Large intestine (tissue), 3 donors: ENCODE data around the gene INS. TPM values are rescaled to one million over a fixed set of nuclear protein-coding genes. Genes with fewer than 3 reads are reported as not detected.

Experiments
- DNase-seq, 2 donors: peaks; one replicate each; pipeline versions ENCODE4 v3.0.0 to v3.0.0-alpha.2; 2013
- H3K27ac ChIP-seq: one replicate; pipeline ENCODE4 v1.5.1; 2013; ENCODE audit warnings: low read length
- H3K27me3 ChIP-seq: 2 replicates; pipeline ENCODE4 v1.6.1; 2013; ENCODE audit warnings: low read length; ENCODE audit not compliant: control insufficient read depth, insufficient read depth
- H3K36me3 ChIP-seq: 2 replicates; pipeline ENCODE4 v1.6.1; 2013; ENCODE audit warnings: low read length; ENCODE audit not compliant: control insufficient read depth, insufficient read depth
- H3K4me1 ChIP-seq: one replicate; pipeline ENCODE4 v1.6.1; 2013; ENCODE audit warnings: low read length; ENCODE audit not compliant: control insufficient read depth, insufficient read depth
- H3K4me3 ChIP-seq: one replicate; pipeline ENCODE4 v1.5.1; 2013; ENCODE audit warnings: low read length
- H3K9me3 ChIP-seq: one replicate; pipeline ENCODE4 v1.6.1; 2013; ENCODE audit warnings: mild to moderate bottlenecking, low read depth, low read length, moderate library complexity; ENCODE audit not compliant: control insufficient read depth
- WGBS: methylation state at CpG from one replicate; pipeline ENCODE4 v1.1.5; 2013; ENCODE audit warnings: low lambda C conversion rate; ENCODE audit not compliant: insufficient coverage; 5-methylcytosine and 5-hydroxymethylcytosine counted together
- polyA plus RNA-seq: library from polyadenylated mRNA; unstranded; fragments of 120-200 nt; gene quantifications from one replicate; pipeline ENCODE4 v1.2.1, GENCODE V29; 2013

The INS gene
- polyA plus RNA-seq, 1 donor: 0.39 TPM

DNA sequence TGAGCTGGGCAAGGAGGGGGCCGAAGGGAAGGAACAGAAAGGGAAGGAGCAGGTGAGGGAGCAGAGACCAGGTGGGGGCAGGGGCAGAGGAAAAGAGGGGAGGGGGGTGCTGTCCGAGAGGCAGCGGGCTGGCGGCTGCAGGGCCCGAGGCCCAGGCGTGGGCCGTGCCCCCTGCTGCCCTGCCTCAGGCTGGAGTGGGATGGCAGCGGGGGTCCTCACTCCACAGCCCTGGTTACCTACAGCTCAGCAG, 24.1 kb downstream of the INS start:
- H3K9me3 ChIP-seq: peaks cover 7% of the 10 kb centered on the region
- peaks cover 17% of the 10 kb centered on the region for H3K4me1 ChIP-seq
- no peak overlapping the region for H3K27ac ChIP-seq
- H3K27me3 ChIP-seq: peaks cover 88% of the 10 kb centered on the region
- DNase-seq: no peak
- H3K36me3 ChIP-seq: peaks cover 6% of the 10 kb centered on the region
- no CpG with 5 or more reads among the region's 8 CpGs for WGBS
- peak overlapping the region; percentile 49 for H3K4me3 ChIP-seq

DNA sequence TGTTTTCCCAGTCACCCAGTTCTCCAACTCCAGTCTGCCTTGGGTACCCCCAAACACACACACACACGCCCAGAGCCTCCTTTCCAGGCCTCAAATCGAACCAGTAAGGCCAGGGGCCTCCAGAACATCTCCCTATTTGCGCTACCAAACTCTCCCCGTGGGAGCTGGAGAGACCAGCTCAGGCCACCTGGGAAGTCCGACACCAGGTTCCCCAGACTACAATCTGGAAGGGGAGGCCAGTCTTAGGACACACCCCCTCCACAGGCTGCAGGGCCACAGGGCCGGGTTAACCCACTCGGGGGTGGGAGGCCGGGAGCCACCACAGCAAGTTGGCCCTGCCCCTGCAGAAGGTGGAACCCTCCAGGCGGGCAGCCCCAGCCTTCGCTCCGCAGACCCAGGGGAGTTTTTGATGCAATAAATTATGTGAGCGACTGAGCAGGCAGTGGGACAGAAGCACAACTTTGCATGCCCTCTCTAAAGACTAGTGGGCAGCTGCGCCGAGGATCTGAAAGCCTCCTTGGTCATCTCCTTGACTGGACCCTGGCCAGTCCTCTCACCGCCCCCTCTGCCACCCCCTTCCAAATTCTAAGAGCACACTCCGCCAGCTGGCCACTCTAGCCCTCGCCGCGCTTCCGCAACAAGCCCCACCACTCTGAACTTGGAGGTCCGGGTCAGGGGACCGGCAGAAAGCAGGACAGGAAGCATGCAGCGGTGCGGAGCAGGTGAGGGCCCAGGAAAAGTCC, 24.6 kb downstream of the INS start:
- Histone ChIP-seq H3K27ac (no peak overlapping the region), H3K36me3 (peaks cover 6% of the 10 kb centered on the region), H3K9me3 (peaks cover 12% of the 10 kb centered on the region), H3K4me3 (peak overlapping the region; percentile 49), H3K27me3 (peaks cover 83% of the 10 kb centered on the region), H3K4me1 (peaks cover 17% of the 10 kb centered on the region)
- no peak for DNase-seq
- no CpG with 5 or more reads among the region's 24 CpGs for WGBS

DNA sequence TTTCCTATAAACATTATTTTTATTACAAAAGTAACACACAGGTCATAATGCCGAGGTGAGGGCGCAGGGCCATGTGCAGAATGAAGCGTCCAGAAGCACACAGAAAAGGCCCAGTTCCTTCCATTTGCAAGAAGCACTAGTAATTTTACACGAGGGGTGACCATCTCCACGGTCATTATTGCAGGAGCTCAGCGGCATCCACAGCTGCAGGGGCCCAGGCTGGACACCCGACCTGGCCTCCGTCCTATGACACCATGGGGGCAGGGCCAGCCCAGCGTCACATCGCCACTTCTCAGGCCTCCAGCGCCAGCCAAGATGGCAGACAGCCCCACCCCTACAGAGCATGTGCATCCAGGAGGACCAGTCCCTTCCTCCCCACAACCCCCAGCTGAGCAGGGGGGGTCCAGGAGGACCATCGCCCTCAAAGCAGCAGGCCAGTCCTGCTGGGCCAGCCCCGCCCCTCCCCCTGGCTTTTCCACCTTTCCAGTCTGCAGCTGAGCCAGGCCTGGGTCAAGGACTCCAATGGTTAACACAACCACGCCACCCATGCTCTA, 25.3 kb downstream of the INS start:
- DNase-seq: no peak
- Histone ChIP-seq H3K4me3 (peak overlapping the region; percentile 49), H3K9me3 (peaks cover 14% of the 10 kb centered on the region), H3K27me3 (peaks cover 76% of the 10 kb centered on the region), H3K36me3 (peaks cover 6% of the 10 kb centered on the region), H3K27ac (no peak overlapping the region), H3K4me1 (peaks cover 14% of the 10 kb centered on the region)
- WGBS: no CpG with 5 or more reads among the region's 14 CpGs

DNA sequence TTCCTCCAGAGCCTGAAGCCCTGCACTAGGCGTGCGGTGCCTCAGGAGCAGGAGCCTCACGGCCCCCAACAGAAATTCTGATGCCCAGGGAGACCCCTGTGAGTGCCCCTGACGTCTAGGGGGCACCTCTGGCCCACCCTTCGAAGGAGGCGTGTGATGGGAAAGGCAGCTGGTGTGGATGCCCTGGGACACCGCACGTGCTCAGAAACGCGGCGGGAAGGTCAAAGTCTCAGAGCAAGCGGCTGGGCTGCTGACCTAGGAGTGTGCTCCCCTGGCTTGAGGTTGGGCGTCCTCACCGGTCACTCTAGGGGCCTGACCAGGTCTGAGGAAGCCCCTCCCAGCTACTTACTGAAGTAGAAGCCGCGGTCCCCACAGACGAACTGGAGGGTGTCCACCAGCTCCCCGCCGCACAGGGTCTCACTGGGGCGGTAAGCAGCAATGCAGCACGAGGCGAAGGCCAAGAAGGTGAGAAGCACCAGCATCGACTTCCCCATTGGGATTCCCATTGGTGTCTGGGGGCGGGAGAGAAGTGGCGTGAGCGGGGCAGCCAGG, 25.9 kb downstream of the INS start:
- H3K36me3 ChIP-seq: peaks cover 6% of the 10 kb centered on the region
- peaks cover 14% of the 10 kb centered on the region for H3K9me3 ChIP-seq
- no peak for DNase-seq
- no peak overlapping the region for H3K4me3 ChIP-seq
- H3K27me3 ChIP-seq: peaks cover 71% of the 10 kb centered on the region
- no CpG with 5 or more reads among the region's 26 CpGs for WGBS
- no peak overlapping the region for H3K27ac ChIP-seq
- peaks cover 14% of the 10 kb centered on the region for H3K4me1 ChIP-seq

DNA sequence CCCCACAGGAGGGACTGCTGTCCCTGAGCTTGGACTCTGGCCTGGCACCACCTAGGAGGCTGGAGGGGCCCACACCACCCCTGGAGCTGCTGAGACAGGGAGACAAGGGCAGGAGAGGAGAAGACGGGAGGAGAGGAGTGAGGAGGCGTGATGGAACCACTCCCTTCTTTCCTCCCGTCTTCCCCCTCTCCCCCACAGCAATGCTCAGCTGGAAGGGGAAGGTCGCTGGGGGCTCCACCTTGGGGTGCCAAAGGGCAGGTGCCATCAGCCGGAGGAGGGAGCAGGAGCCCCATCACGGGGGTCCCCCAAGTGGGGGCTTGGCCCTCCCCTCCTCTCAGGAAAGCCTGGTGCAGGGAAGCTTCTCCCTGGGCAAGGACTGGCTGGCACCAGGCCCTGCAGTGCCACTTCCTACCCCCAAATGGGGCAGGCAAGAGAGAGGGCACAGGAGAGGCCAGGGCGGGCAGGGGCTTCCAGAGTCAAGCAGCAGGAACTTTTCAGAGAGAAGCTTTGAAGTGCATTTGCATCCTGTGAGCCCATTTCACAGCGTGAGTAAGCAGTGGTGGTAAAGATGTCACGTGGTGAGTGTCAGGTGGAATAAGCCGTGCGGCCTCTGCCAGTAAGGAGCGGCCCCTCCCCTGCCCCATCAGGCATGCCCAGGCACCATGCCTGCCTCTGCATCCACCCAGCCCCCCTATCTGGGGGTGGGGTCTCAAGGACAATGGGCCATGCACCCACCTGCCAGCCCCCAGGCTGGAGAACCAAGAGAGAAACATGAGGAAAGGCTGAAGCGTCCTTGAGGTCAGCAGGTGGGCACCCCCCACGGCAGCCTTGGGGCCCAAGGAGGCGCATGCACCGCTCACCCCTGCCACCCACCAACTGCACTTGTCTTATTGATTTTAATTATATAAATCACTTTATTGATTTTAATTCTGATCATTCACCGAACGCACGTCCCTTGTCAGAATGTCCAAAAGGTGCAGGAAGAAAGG, 26.7 kb downstream of the INS start:
- Histone ChIP-seq H3K4me3 (no peak overlapping the region), H3K27ac (no peak overlapping the region), H3K9me3 (peaks cover 14% of the 10 kb centered on the region), H3K4me1 (peaks cover 14% of the 10 kb centered on the region), H3K27me3 (peaks cover 65% of the 10 kb centered on the region), H3K36me3 (peaks cover 6% of the 10 kb centered on the region)
- DNase-seq: peak in 1 of 2 donors; percentile 43
- WGBS: no CpG with 5 or more reads among the region's 19 CpGs

DNA sequence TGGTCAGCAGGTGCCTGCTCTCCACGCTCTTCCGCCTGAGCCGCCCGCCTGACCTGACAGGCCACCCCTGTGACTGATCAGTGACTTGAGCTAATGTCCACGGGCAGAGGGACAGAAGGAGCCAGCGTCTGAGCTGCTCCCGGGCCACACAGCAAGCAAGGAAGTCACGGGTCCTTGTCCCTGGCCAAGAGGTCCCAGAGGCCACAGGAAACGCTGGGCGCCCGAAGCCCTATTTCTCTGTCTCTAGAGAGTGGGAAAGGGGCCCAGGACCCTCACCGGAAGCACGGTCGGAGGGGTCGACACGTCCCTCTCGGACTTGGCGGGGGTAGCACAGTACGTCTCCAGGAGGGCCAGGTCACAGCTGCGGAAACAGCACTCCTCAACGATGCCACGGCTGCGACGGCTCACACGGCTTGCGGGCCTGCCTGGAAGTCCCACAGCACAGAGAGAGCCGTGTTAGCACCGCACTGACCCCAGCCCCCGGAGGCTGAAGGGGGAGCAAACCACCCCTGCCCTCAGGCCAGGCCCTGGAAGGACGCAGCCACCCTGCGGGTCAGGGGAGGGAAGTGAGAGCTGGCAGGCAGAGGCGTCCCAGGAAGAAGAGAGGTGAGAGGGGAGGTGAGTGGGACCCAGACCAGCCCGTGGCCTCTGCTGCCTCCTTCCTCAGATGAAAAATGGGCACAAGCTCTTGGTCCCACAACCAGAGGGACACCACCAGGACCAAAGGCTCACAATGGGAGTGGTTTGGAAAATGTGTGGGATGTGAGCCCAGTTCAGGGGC, 27.6 kb downstream of the INS start:
- Histone ChIP-seq H3K36me3 (peaks cover 6% of the 10 kb centered on the region), H3K4me1 (peaks cover 14% of the 10 kb centered on the region), H3K9me3 (peaks cover 14% of the 10 kb centered on the region), H3K4me3 (no peak overlapping the region), H3K27me3 (peaks cover 62% of the 10 kb centered on the region), H3K27ac (no peak overlapping the region)
- DNase-seq: no peak
- WGBS: no CpG with 5 or more reads among the region's 33 CpGs

DNA sequence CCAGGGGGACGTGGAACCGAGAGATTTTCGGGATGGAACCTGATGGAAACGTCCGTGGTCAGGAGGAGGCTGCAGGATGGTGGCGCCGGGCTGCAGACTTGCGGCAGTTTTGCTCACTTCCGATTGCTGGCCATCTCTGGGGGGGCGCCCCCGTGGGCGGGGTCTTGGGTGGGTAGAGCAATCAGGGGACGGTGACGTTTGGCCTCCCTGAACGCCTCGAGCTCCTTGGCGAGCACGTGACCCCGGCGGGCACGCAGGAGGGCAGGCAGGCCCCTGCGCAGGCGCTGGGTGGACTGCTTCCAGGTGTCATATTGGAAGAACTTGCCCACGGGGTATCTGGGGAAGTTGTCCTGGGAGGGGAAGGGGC, 28.2 kb downstream of the INS start:
- Histone ChIP-seq H3K27me3 (peaks cover 56% of the 10 kb centered on the region), H3K4me1 (peaks cover 14% of the 10 kb centered on the region), H3K36me3 (peaks cover 6% of the 10 kb centered on the region), H3K9me3 (peaks cover 14% of the 10 kb centered on the region), H3K27ac (no peak overlapping the region), H3K4me3 (no peak overlapping the region)
- DNase-seq: no peak
- WGBS: no CpG with 5 or more reads among the region's 24 CpGs

DNA sequence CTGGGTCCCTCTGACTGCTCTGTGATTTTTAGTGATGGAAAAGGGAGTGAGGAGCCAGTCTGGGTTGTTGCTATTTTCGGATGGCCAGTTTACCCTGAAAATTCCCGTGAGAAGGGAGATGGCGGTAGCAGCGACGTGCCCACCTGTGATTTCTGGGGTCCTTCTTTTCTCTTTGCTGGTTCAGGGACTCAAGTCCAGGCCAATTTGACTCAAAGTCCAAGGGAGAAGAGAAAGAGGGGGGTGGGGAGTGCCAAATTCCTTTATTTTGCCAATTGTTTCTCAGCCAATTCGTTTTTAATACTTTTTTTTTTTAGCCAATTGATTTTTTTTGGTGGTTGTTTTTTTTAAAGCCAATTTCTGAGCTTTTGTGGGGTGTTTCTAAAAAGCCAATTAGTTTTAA, 28.8 kb downstream of the INS start:
- Histone ChIP-seq H3K9me3 (peaks cover 9% of the 10 kb centered on the region), H3K4me3 (no peak overlapping the region), H3K36me3 (peaks cover 6% of the 10 kb centered on the region), H3K27ac (no peak overlapping the region), H3K4me1 (peaks cover 14% of the 10 kb centered on the region), H3K27me3 (peaks cover 50% of the 10 kb centered on the region)
- 83% methylated on average over 1 of the region's 6 CpGs for WGBS
- no peak for DNase-seq

DNA sequence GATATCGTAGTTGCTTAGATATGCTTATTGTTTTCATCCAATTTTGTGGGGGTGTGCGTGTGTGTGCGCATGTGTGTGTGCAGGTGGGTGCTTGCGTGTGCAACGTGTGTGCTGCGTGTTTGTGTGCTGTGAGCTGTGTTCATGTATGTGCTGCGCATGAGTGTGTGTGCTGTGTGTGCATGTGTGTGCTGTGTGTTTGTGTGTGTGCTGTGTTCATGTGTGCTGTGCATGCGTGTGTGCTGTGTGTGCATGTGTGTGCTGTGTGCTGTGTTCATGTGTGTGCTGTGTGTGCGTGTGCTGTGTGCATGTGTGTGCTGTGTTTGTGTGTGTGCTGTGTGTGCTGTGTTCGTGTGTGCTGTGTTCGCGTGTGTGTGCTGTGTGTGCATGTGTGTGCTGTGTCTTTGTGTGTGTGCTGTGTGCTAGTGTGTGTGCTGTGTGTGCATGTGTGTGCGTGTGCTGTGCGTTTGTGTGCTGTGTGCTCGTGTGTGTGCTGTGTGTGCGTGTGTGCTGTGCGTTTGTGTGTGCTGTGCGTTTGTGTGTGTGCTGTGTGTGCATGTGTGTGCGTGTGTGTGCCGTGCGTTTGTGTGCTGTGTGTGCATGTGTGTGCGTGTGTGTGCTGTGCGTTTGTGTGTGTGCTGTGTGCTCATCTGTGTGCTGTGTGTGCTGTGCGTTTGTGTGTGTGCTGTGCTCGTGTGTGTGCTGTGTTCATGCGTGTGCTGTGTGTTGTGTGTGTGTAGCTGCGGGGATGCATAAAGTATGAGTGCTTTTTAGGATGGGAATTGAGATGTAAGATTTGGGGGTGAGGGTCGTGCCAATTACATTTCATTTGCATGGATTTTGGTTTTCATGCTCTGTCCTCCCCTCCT, 29.4 kb downstream of the INS start:
- Histone ChIP-seq H3K27me3 (peaks cover 44% of the 10 kb centered on the region), H3K27ac (no peak overlapping the region), H3K9me3 (peaks cover 9% of the 10 kb centered on the region), H3K4me1 (peaks cover 14% of the 10 kb centered on the region), H3K36me3 (peaks cover 6% of the 10 kb centered on the region), H3K4me3 (no peak overlapping the region)
- no peak for DNase-seq
- no CpG with 5 or more reads among the region's 28 CpGs for WGBS
